GM12874 (cell line): ENCODE data around the gene TP53RK.

ENCODE experiments used
- CTCF ChIP-seq: IDR thresholded peaks from 2 replicates; pipeline ENCODE4 v1.5.1; 2011; ENCODE audit warnings: low read depth, mild to moderate bottlenecking, control low read depth, low read length, moderate library complexity; ENCODE audit not compliant: insufficient read depth

Gene TP53RK

GRCh38 chr20:46661659-46662058, 27.6 kb downstream of the TP53RK start:
- TF ChIP-seq CTCF: no peak

DNA sequence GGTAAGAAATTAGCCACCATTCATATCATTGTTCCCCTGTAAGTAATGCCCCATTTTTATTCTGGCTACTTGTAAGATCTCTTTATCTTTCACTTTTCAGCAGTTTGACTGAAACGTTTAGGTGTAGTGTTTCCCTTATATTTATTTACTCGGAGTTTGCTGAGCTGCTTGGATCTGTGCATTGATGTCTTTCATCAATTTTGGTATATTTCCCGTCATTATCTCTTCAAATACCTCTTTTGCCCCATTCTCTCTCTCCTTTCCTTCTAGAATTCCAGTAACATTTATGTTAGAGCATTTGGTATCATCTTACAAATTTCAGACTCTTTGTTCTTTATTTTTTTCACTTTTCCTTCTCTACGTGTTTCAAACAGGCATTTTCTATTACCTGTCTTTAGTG, 28.8 kb downstream of the TP53RK start:
- TF ChIP-seq CTCF: no peak

DNA sequence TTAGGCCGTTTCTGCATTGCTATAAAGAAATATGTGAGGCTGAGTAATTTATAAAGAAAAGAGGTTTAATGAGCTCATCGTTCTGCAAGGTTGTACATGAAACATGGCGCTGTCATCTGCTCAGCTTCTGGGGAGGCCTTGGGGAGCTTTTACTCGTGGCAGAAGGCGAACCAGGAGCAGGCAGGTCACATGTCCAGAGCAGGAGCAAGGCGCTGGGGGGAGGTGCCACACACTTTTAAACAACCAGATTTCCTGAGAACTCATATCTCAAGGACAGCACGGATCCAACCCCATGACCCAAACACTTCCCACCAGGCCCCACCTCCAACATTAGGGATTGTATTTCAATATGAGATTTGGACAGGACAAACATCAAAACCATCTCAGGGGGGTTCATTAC, 31.6 kb downstream of the TP53RK start:
- TF ChIP-seq CTCF: no peak

- no peak for TF ChIP-seq CTCF
These were observed 32.1 kb downstream of the TP53RK start for GRCh38 chr20:46657137-46657536.

GRCh38 chr20:46652699-46653098, 36.5 kb downstream of the TP53RK start:
- TF ChIP-seq CTCF: no peak

- TF ChIP-seq CTCF: no peak
These were observed 37.9 kb downstream of the TP53RK start, which contains the start of gene SLC13A3 for GRCh38 chr20:46651091-46651962. TSS of gene SLC13A3 (minus strand) at chr20:46651459. CDS start at chr20:46651421, 38 bp downstream.

DNA sequence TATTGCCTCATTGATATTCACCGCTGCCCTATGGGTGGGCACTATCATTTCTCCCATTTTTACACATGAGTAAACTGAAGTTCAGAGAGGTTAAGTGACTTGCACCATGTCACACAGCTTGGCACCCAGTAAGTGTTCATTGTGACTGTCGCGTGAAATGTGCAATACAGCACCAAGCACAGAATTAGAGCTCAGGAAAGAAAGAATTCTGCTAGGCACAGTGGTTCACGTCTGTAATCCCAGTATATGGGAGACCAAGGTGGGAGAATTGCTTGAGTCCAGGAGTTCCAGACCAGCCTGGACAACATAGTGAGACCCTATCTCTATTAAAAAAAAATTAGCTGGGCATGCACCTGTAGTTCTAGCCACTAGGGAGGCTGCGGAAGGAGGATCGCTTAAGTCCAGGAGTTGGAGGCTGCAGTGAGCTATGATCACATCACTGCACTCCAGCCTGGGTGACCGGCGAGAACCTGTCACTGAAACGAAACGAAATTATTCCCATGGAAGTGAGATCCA, 38.6 kb downstream of the TP53RK start:
- no peak for TF ChIP-seq CTCF
